GM18499 (cell line): ENCODE data around the gene MON2.

Experiments
- ATAC-seq: cut with Tn5 transposase; IDR thresholded peaks from one replicate; pipeline ENCODE4 v1.9.1; 2021; ENCODE audit warnings: moderate number of reproducible peaks; ENCODE audit not compliant: insufficient read depth, unreplicated experiment

The MON2 gene

DNA sequence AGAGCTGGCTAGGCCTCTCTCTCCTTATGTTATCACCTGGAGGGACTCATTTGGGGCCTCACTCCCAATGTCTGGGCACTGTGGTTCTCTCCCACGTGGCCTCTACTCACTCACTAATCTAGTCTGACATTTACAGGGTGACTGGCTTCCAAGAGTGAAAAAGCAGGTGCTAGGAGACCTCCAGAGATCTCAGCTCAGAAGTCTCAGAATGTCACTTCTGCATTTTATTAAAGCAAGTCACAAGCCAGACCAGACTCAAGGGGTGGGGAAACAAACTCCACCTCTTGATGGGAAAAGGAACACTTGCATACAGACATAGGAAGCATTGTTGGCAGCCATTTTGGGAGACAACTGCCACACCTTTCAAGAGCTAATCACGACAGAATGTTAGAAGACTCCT, 175.9 kb downstream of the MON2 start:
- ATAC-seq = no peak

DNA sequence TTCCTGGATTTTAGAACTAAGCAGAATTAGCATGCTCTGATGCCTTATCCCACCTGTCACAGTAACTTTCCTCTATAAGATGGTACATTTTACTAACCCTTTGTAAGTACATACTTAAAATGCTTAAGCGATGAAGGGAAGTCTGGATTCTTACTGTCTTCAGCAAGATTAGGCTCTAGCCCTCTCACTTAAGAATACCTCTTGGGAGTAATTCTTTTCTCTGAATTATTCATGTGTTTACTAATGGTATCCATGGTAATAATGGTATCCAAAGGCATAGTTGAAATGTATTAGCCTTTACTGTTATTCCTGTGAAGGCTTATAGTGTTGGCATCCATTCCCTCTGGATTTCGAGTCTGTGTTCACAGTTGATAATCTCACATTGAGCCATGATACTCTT, 176.9 kb downstream of the MON2 start:
- no peak for ATAC-seq

- ATAC-seq = no peak
Observed at GRCh38 chr12:62646566-62646965, 179.9 kb downstream of the MON2 start.

DNA sequence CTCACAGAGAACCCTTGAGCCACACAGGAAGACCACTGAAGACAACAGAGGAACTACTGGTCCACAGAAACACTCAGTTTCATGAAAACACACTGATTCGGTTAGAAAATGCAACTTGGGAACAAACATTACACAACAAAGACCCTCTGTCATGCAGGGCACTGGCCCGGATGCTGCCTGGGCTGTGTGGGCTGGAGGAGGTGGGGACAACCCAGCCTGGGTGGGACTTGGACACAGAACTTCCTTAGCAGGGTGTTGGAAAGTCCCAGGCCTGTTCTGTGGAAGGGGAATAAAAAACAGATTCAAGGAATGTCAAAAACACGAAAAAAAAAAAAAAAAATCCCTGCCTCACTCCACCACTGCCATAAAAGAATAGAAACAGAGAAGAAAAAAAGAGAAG, 181.0 kb downstream of the MON2 start:
- no peak for ATAC-seq

- no peak for ATAC-seq
Observed at GRCh38 chr12:62649412-62650138, 182.9 kb downstream of the MON2 start.
